ENCODE measurements around the gene ETV4. TPM values are rescaled to one million over a fixed set of nuclear protein-coding genes. Genes with fewer than 3 reads are reported as not detected.

ETV4 gene
- total RNA-seq, 1 donor from 2014 or later: not detected

DNA sequence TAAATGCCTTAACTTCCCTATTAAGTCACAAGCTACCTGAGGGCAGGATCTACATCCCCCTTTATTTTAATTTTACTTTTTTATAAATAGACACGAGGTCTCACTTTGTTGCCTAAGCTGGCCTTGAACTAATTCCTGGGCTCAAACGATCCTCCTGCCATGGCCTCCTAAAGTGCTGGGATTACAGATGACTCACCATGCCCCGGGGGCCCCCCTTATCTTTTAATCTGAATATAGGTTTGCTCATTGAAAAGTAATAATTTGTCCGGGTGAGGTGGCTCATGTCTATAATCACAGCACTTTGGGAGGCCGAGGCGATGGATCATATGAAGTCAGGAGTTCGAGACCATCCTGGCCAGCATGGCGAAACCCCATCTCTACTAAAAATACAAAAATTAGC lies 14.2 kb downstream of the ETV4 start:
- DNase-seq (ENCODE audit: low spot score in 2 of 2): no peak
- TF ChIP-seq, protein P1, sequence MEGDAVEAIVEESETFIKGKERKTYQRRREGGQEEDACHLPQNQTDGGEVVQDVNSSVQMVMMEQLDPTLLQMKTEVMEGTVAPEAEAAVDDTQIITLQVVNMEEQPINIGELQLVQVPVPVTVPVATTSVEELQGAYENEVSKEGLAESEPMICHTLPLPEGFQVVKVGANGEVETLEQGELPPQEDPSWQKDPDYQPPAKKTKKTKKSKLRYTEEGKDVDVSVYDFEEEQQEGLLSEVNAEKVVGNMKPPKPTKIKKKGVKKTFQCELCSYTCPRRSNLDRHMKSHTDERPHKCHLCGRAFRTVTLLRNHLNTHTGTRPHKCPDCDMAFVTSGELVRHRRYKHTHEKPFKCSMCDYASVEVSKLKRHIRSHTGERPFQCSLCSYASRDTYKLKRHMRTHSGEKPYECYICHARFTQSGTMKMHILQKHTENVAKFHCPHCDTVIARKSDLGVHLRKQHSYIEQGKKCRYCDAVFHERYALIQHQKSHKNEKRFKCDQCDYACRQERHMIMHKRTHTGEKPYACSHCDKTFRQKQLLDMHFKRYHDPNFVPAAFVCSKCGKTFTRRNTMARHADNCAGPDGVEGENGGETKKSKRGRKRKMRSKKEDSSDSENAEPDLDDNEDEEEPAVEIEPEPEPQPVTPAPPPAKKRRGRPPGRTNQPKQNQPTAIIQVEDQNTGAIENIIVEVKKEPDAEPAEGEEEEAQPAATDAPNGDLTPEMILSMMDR (IDR thresholded peaks at IDR 0.05): no peak
- Histone ChIP-seq H3K36me3 (peaks cover 0 to 6% of the 10 kb centered on the region in 2 donors), H3K4me1 (peaks cover 0 to 10% of the 10 kb centered on the region in 2 donors), H3K9me3 (no peaks in the 10 kb centered on the region), H3K27ac (no peak overlapping the region), H3K4me3 (no peak overlapping the region), H3K27me3 (no peaks in the 10 kb centered on the region)
- intact Hi-C loops (cut with DNase I): no loop called here

DNA sequence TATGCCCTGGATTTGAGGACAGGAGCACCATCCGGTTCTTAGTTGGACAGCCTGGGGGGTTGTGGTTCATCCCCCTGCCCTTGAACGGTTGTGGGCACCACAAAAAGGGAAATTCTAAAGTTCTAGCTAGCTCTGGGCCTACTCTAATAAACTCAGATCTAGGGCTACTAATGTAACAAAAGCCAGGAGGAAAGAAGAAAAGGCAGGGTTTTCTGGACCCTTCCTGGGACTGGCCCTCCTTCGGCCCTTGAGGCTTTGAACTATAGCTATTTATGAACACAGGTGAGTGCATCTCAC lies 15.1 kb downstream of the ETV4 start:
- DNase-seq (ENCODE audit: low spot score in 2 of 2): no peak
- Histone ChIP-seq H3K4me1 (peaks cover 0 to 10% of the 10 kb centered on the region in 2 donors), H3K36me3 (peaks cover 0 to 14% of the 10 kb centered on the region in 2 donors), H3K27ac (peak overlapping the region; percentile 40 to 65), H3K27me3 (no peaks in the 10 kb centered on the region), H3K4me3 (peak overlapping the region in 1 of 2 donors; percentile 47), H3K9me3 (no peaks in the 10 kb centered on the region)
- intact Hi-C loops (cut with DNase I): no loop called here
- TF ChIP-seq, protein P1 (IDR thresholded peaks at IDR 0.05): no peak

DNA sequence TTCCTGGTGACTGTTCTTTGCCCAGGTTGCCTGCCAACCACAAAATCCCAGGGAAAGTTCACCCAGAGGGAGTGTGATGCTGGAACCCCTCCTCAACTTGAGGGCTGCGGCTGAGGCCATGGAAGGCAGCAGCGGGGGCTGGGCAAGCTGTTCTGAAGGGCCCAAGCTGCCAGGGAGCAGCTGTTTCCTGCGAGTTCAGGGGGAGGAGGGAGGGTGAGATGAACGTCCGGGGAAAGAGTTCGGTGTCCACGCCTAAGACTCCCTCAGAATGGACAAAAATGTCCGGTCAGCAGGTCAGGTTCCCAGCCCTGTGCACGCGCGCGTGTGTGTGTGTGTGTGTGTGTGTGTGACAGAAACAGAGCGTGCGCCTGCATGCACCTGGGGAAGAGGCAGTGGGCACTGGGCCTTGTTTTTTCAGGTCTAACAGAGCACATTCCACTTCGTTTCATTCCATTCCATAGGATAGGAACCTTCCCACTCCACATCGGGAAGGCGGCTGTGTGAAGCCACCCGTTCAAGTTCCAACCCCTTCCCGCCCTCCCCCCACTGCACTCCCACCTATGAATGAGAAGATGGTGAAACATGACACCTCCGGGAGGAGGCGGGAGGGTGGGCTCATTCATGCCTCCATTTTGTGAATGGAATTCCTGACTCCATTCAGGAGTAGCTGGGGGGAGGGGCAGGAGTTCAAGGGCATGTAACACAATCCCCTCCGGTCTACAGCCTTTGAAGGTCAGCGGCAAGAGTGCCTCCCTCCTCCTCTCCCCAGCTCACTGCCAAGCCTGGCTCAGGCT lies 15.7 kb downstream of the ETV4 start:
- intact Hi-C loops (cut with DNase I): no loop called here
- Histone ChIP-seq H3K4me1 (peaks cover 0 to 10% of the 10 kb centered on the region in 2 donors), H3K9me3 (no peaks in the 10 kb centered on the region), H3K4me3 (peak overlapping the region in 1 of 2 donors; percentile 47), H3K36me3 (peaks cover under 1 to 19% of the 10 kb centered on the region in 2 donors), H3K27ac (peak overlapping the region; percentile 40 to 65), H3K27me3 (no peaks in the 10 kb centered on the region)
- DNase-seq (ENCODE audit: low spot score in 2 of 2): peak in 1 of 2 donors; percentile 69
- TF ChIP-seq, protein P1 (IDR thresholded peaks at IDR 0.05): no peak

DNA sequence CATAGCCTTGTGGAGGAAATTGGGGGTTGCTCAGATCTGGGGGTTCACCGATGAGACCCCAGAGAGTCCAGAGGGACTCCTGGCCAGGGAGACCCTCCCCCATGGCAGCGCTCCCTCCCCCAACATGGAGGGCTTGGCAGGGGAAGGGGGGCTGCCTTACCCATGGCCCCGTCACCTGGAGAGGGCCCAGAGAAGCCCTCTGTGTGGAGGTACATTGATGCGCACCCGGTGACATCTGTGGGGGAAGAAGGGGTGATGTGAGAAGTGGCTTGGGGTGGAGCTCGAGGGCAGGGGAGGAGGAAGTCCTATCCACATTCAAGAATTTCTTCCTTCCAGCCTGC lies 16.2 kb downstream of the ETV4 start:
- no peak for DNase-seq (ENCODE audit: low spot score in 2 of 2)
- intact Hi-C loops (cut with DNase I): no loop called here
- TF ChIP-seq, protein P1 (IDR thresholded peaks at IDR 0.05): no peak
- Histone ChIP-seq H3K4me1 (peaks cover 0 to 10% of the 10 kb centered on the region in 2 donors), H3K9me3 (no peaks in the 10 kb centered on the region), H3K4me3 (peak overlapping the region in 1 of 2 donors; percentile 47), H3K27ac (peak overlapping the region; percentile 40 to 65), H3K27me3 (no peaks in the 10 kb centered on the region), H3K36me3 (peaks cover 6 to 25% of the 10 kb centered on the region in 2 donors)

DNA sequence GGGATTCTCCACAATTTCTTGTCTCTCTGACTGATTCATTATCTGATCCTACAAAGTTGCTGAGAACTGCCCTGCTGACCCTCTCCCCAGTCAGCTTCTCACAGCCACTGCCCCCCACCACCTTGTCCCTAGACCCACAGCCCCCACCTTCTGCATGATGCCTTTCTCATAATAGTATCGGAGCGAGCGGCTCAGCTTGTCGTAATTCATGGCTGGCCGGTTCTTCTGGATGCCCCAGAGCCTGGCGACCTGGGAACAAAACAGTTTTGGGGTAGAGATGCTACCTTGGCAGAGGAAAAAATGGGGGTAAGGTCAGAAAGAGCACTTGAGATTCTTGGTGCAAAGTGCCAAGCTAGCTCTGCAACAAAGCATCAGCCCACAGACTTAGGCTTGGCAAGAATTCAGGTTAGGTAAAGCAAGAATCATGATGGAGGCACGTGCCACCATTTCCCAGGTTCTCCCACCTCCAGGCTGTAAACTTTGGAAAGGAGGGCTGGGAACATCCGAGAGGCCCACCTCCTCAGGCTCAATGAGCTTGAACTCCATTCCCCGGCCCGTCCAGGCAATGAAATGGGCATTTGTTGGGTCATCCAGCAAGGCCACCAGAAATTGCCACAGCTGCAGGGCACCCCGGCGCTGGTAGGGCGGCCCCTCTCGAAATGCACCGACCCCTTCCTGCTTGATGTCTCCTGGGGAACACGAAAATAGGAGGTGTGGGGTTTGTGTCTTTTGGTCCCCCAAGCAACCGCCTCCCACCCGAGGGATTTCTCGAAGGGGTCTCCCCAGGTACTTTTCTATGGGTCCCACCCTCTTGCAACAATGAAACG lies 16.9 kb downstream of the ETV4 start:
- H3K27ac ChIP-seq: no peak overlapping the region
- no peak overlapping the region for H3K4me3 ChIP-seq
- no peak for DNase-seq (ENCODE audit: low spot score in 2 of 2)
- peaks cover 13 to 32% of the 10 kb centered on the region in 2 donors for H3K36me3 ChIP-seq
- TF ChIP-seq, protein P1 (IDR thresholded peaks at IDR 0.05): no peak
- intact Hi-C loops (cut with DNase I): no loop called here
- no peaks in the 10 kb centered on the region for H3K27me3 ChIP-seq
- peaks cover 0 to 10% of the 10 kb centered on the region in 2 donors for H3K4me1 ChIP-seq
- no peaks in the 10 kb centered on the region for H3K9me3 ChIP-seq
